GM19438 (cell line): ENCODE results near the gene CCDC102A.

Experiments used
- ATAC-seq: cut with Tn5 transposase; IDR thresholded peaks from one replicate; pipeline ENCODE4 v1.9.1; 2021; ENCODE audit warnings: low read depth; ENCODE audit not compliant: unreplicated experiment

Gene CCDC102A

GRCh38 chr16:57538235-57538721 is 1.9 kb upstream of the CCDC102A start:
- ATAC-seq, result no peak

GRCh38 chr16:57537581-57538234 is 1.3 kb upstream of the CCDC102A start:
- no peak for ATAC-seq

GRCh38 chr16:57537194-57537505 is 779 bp upstream of the CCDC102A start:
- no peak for ATAC-seq

- peak; percentile 71 for ATAC-seq
Observed at GRCh38 chr16:57535680-57536305, 578 bp downstream of the CCDC102A start.

GRCh38 chr16:57534881-57535658 is 1.3 kb downstream of the CCDC102A start:
- no peak for ATAC-seq

- ATAC-seq, result no peak
Observed at GRCh38 chr16:57534337-57534880, 2.0 kb downstream of the CCDC102A start.

GRCh38 chr16:57533431-57534336 is 2.7 kb downstream of the CCDC102A start:
- no peak for ATAC-seq

- no peak for ATAC-seq
Observed at GRCh38 chr16:57532266-57532625, 4.1 kb downstream of the CCDC102A start.

- no peak for ATAC-seq
Observed at GRCh38 chr16:57531635-57532265, 4.6 kb downstream of the CCDC102A start.

GRCh38 chr16:57531253-57531575 is 5.2 kb downstream of the CCDC102A start:
- no peak for ATAC-seq

GRCh38 chr16:57530522-57531252 is 5.7 kb downstream of the CCDC102A start:
- ATAC-seq, result no peak

GRCh38 chr16:57530104-57530521 is 6.3 kb downstream of the CCDC102A start:
- peak; percentile 57 for ATAC-seq

- no peak for ATAC-seq
Observed at GRCh38 chr16:57529391-57530103, 6.8 kb downstream of the CCDC102A start.

- no peak for ATAC-seq
Observed at GRCh38 chr16:57528499-57529390, 7.6 kb downstream of the CCDC102A start.

- no peak for ATAC-seq
Observed at GRCh38 chr16:57527610-57528360, 8.6 kb downstream of the CCDC102A start.

GRCh38 chr16:57527027-57527426 is 9.3 kb downstream of the CCDC102A start:
- ATAC-seq, result no peak

- ATAC-seq, result no peak
Observed at GRCh38 chr16:57526498-57526897, 9.9 kb downstream of the CCDC102A start.
